Loucy (cell line): Measurements from ENCODE around the gene UBXN6.

Source experiments
- H2AFZ ChIP-seq: fragments of 200-600 bp; sonication (generic); 2 replicates; pipeline ENCODE4 v1.6.0; 2016; ENCODE audit warnings: antibody characterized with exemption, mild to moderate bottlenecking, low read length, moderate library complexity
- H3F3A ChIP-seq: fragments of 200-600 bp; 2 replicates; pipeline ENCODE4 v1.6.0; 2016; ENCODE audit warnings: antibody characterized with exemption, low read depth, mild to moderate bottlenecking
- H3K27me3 ChIP-seq: fragments of 200-600 bp; sonication (generic); 2 replicates; pipeline ENCODE4 v1.6.1; 2014; ENCODE audit warnings: low read length, mild to moderate bottlenecking; ENCODE audit not compliant: insufficient read depth, poor library complexity, severe bottlenecking
- H3K36me3 ChIP-seq: fragments of 200-600 bp; sonication (generic); 2 replicates; pipeline ENCODE4 v1.6.1; 2016; ENCODE audit warnings: low read length; ENCODE audit not compliant: insufficient read depth
- H3K4me1 ChIP-seq: fragments of 200-600 bp; sonication (generic); 2 replicates; pipeline ENCODE4 v1.5.1; 2014; ENCODE audit warnings: low read length, mild to moderate bottlenecking; ENCODE audit not compliant: insufficient read depth, poor library complexity, severe bottlenecking
- H3K4me2 ChIP-seq: fragments of 200-600 bp; sonication (generic); 2 replicates; pipeline ENCODE4 v1.6.0; 2014; ENCODE audit warnings: antibody characterized with exemption, low read length, low read depth, mild to moderate bottlenecking; ENCODE audit not compliant: poor library complexity, severe bottlenecking
- H3K4me3 ChIP-seq: fragments of 200-600 bp; sonication (generic); 2 replicates; pipeline ENCODE4 v1.5.1; 2014; ENCODE audit warnings: low read length, mild to moderate bottlenecking, mixed read lengths; ENCODE audit not compliant: poor library complexity, severe bottlenecking
- H3K79me2 ChIP-seq: fragments of 200-600 bp; sonication (generic); 2 replicates; pipeline ENCODE4 v1.6.1; 2014; ENCODE audit warnings: low read length; ENCODE audit not compliant: insufficient read depth
- H3K9ac ChIP-seq: fragments of 200-600 bp; sonication (generic); 2 replicates; pipeline ENCODE4 v1.6.0; 2014; ENCODE audit warnings: mild to moderate bottlenecking, low read depth, low read length, moderate library complexity; ENCODE audit not compliant: poor library complexity, severe bottlenecking
- H3K9me2 ChIP-seq: fragments of 200-600 bp; sonication (generic); replicated peaks from 2 replicates; pipeline ENCODE4 v1.6.1; 2016; ENCODE audit warnings: low read depth, low read length, mixed read lengths
- H3K9me3 ChIP-seq: fragments of 200-600 bp; sonication (generic); 2 replicates; pipeline ENCODE4 v1.6.1; 2014; ENCODE audit warnings: mild to moderate bottlenecking, antibody characterized with exemption, low read length, low read depth; ENCODE audit not compliant: insufficient read depth
- H4K20me1 ChIP-seq: fragments of 200-600 bp; sonication (generic); 2 replicates; pipeline ENCODE4 v1.6.0; 2014; ENCODE audit warnings: antibody characterized with exemption, low read length, mild to moderate bottlenecking; ENCODE audit not compliant: insufficient read depth, poor library complexity, severe bottlenecking
- CTCF ChIP-seq: fragments of 200-600 bp; sonication (generic); conservative IDR thresholded peaks from 2 replicates; pipeline ENCODE4 v1.5.1; 2014; ENCODE audit warnings: mild to moderate bottlenecking, antibody characterized with exemption, low read length
- EZH2phosphoT487 ChIP-seq: fragments of 200-600 bp; IDR thresholded peaks from 2 replicates; pipeline ENCODE4 v1.6.1; 2018; ENCODE audit warnings: antibody characterized with exemption, mild to moderate bottlenecking, moderate library complexity, borderline replicate concordance

UBXN6 gene

GRCh38 chr19:4452230-4452990 lies 5.2 kb downstream of the UBXN6 start:
- Histone ChIP-seq H3K9me2 (no peaks in the 10 kb centered on the region), H3K36me3 (peaks cover 33% of the 10 kb centered on the region; the same call in 1 of the 2 replicates), H3K9ac (no peak overlapping the region), H3K4me3 (no peak overlapping the region), H3K27me3 (no peaks in the 10 kb centered on the region), H3K79me2 (peaks cover 30% of the 10 kb centered on the region), H3K4me2 (no peak overlapping the region), H3K4me1 (peaks cover 15% of the 10 kb centered on the region), H3K9me3 (no peaks in the 10 kb centered on the region), H2AFZ (no peak overlapping the region), H4K20me1 (peaks cover 24% of the 10 kb centered on the region), H3F3A (no peaks in the 10 kb centered on the region)
- TF ChIP-seq EZH2phosphoT487 (no peak), CTCF (no peak)

GRCh38 chr19:4449639-4450028 lies 8.0 kb downstream of the UBXN6 start:
- H3K4me3 ChIP-seq = no peak overlapping the region

GRCh38 chr19:4449022-4449638 lies 8.5 kb downstream of the UBXN6 start:
- no peak overlapping the region for H2AFZ ChIP-seq
- TF ChIP-seq CTCF = no peak
- no peak for TF ChIP-seq EZH2phosphoT487
- H3K36me3 ChIP-seq = peaks cover 62% of the 10 kb centered on the region; the same call in 1 of the 2 replicates
- no peak overlapping the region for H3K4me3 ChIP-seq
- H3K9ac ChIP-seq = no peak overlapping the region
- no peaks in the 10 kb centered on the region for H3K27me3 ChIP-seq
- no peaks in the 10 kb centered on the region for H3F3A ChIP-seq
- H3K9me3 ChIP-seq = no peaks in the 10 kb centered on the region
- H3K9me2 ChIP-seq = no peaks in the 10 kb centered on the region
- H3K4me2 ChIP-seq = no peak overlapping the region
- H3K79me2 ChIP-seq = peaks cover 3% of the 10 kb centered on the region; the same call in 1 of the 2 replicates
- H3K4me1 ChIP-seq = no peaks in the 10 kb centered on the region
- no peaks in the 10 kb centered on the region for H4K20me1 ChIP-seq

More at GRCh38 chr19:4449639-4450028, 8.0 kb downstream of the UBXN6 start:
- Histone ChIP-seq H3K27me3 (no peaks in the 10 kb centered on the region), H3K9me3 (no peaks in the 10 kb centered on the region), H3K79me2 (peaks cover 8% of the 10 kb centered on the region; the same call in 1 of the 2 replicates), H3K9ac (no peak overlapping the region), H3F3A (no peaks in the 10 kb centered on the region), H3K9me2 (no peaks in the 10 kb centered on the region), H3K4me2 (no peak overlapping the region), H4K20me1 (peaks cover 3% of the 10 kb centered on the region), H3K36me3 (peaks cover 59% of the 10 kb centered on the region; the same call in 1 of the 2 replicates), H2AFZ (no peak overlapping the region), H3K4me1 (no peaks in the 10 kb centered on the region)
- no peak for TF ChIP-seq CTCF
- no peak for TF ChIP-seq EZH2phosphoT487
